ENCODE results near the gene LRRC56.

GRCh38 chr11:578276-579035 lies 41.1 kb downstream of the LRRC56 start:
- TF ChIP-seq POLR2AphosphoS5 (IDR thresholded peaks at IDR 0.05) (no peak), CTCF (IDR thresholded peaks at IDR 0.05) (no peak), POLR2A (IDR thresholded peaks at IDR 0.05) (no peak)

Data from transverse colon (tissue), 4 donors.